HG02973 (cell line): ENCODE results near the gene SAMSN1.
A peak's percentile ranks its signal among the peaks of the same experiment; 100 is the strongest.

ENCODE experiments used
- ATAC-seq: cut with Tn5 transposase; IDR thresholded peaks from one replicate; pipeline ENCODE4 v1.9.1; 2021; ENCODE audit warnings: moderate library complexity; ENCODE audit not compliant: unreplicated experiment

SAMSN1 gene

GRCh38 chr21:14491269-14491681 lies 54.8 kb downstream of the SAMSN1 start:
- ATAC-seq: no peak

- no peak for ATAC-seq
Observed at GRCh38 chr21:14488672-14489204, 57.4 kb downstream of the SAMSN1 start.

- no peak for ATAC-seq
Observed at GRCh38 chr21:14487490-14488432, 58.4 kb downstream of the SAMSN1 start.

GRCh38 chr21:14486869-14487268 lies 59.2 kb downstream of the SAMSN1 start:
- ATAC-seq: no peak

GRCh38 chr21:14484188-14485009 lies 61.7 kb downstream of the SAMSN1 start:
- ATAC-seq: no peak

- no peak for ATAC-seq
Observed at GRCh38 chr21:14483296-14483695, 62.8 kb downstream of the SAMSN1 start.

GRCh38 chr21:14482165-14482564 lies 64.0 kb downstream of the SAMSN1 start:
- no peak for ATAC-seq

- no peak for ATAC-seq
Observed at GRCh38 chr21:14480411-14481031, 65.6 kb downstream of the SAMSN1 start.

GRCh38 chr21:14479241-14479786 lies 66.8 kb downstream of the SAMSN1 start:
- ATAC-seq: no peak

- no peak for ATAC-seq
Observed at GRCh38 chr21:14477841-14478240, 68.3 kb downstream of the SAMSN1 start.

- ATAC-seq: no peak
Observed at GRCh38 chr21:14477133-14477532, 69.0 kb downstream of the SAMSN1 start.

- ATAC-seq: no peak
Observed at GRCh38 chr21:14474995-14475394, 71.1 kb downstream of the SAMSN1 start.

- no peak for ATAC-seq
Observed at GRCh38 chr21:14469641-14470040, 76.5 kb downstream of the SAMSN1 start.

GRCh38 chr21:14466715-14467114 lies 79.4 kb downstream of the SAMSN1 start:
- no peak for ATAC-seq

GRCh38 chr21:14457762-14458161 lies 88.4 kb downstream of the SAMSN1 start:
- ATAC-seq: no peak

- ATAC-seq: no peak
Observed at GRCh38 chr21:14456911-14457310, 89.2 kb downstream of the SAMSN1 start.

- peak; percentile 57 for ATAC-seq
Observed at GRCh38 chr21:14454016-14455009, 91.8 kb downstream of the SAMSN1 start.

- ATAC-seq: peak; percentile 81
Observed at GRCh38 chr21:14453339-14454015, 92.6 kb downstream of the SAMSN1 start.

- peak; percentile 2 for ATAC-seq
Observed at GRCh38 chr21:14452727-14453241, 93.3 kb downstream of the SAMSN1 start.
